IMR-90 (cell line): ENCODE measurements around the gene SGMS1. TPM values are rescaled to one million over a fixed set of nuclear protein-coding genes. Genes with fewer than 3 reads are reported as not detected.

Experiments used
- ATAC-seq: fragments of 200-7000 bp; cut with Tn5 transposase; 2 replicates; pipeline ENCODE4 v1.9.1; 2020; ENCODE audit warnings: low read depth, mild to moderate bottlenecking, moderate library complexity
- BruUV-seq: library from RNA; stranded (reverse); fragments of 400-500 nt; replicated peaks from 2 replicates; lab custom pipeline; 2021; lab: Mats Ljungman, UMichigan
- CTCF ChIA-PET: fragments of 300-600 bp; formaldehyde crosslinking; extraction: SDS; loops from one replicate; lab custom pipeline; 2021; ENCODE audit warnings: antibody characterized with exemption; lab: Yijun Ruan, JAX
- POLR2A ChIA-PET: fragments of 300-600 bp; sonication (Branson Sonifier 250); formaldehyde crosslinking; loops from one replicate; lab custom pipeline; 2022; ENCODE audit warnings: antibody characterized with exemption; ENCODE audit not compliant: unreplicated experiment; lab: Charles Lee
- DNase-seq: peaks from one replicate; pipeline ENCODE4 v3.0.0; 2013
- H2AFZ ChIP-seq: replicated peaks from 2 replicates; pipeline ENCODE3; 2013; ENCODE audit warnings: low read length, mild to moderate bottlenecking; ENCODE audit not compliant: poor library complexity
- H2AK5ac ChIP-seq: 2 replicates; pipeline ENCODE4 v1.6.1; 2013; ENCODE audit warnings: low read depth, low read length, inconsistent platforms
- H2AK9ac ChIP-seq: replicated peaks from 2 replicates; pipeline ENCODE3; 2013; ENCODE audit warnings: mild to moderate bottlenecking, low read depth, low read length, moderate library complexity; ENCODE audit not compliant: poor library complexity
- H2BK120ac ChIP-seq: 2 replicates; pipeline ENCODE4 v1.6.1; 2013; ENCODE audit warnings: low read depth, low read length, inconsistent platforms
- H2BK15ac ChIP-seq: 3 replicates; pipeline ENCODE4 v1.6.1; 2013; ENCODE audit warnings: low read depth, low read length, inconsistent platforms
- H2BK20ac ChIP-seq: 2 replicates; pipeline ENCODE4 v1.6.1; 2013; ENCODE audit warnings: low read depth, mild to moderate bottlenecking, inconsistent platforms, low read length, moderate library complexity
- H2BK5ac ChIP-seq: 2 replicates; pipeline ENCODE4 v1.6.1; 2013; ENCODE audit warnings: mild to moderate bottlenecking, low read depth, low read length, inconsistent platforms; ENCODE audit not compliant: poor library complexity, severe bottlenecking
- H3K14ac ChIP-seq: replicated peaks from 2 replicates; pipeline ENCODE4 v1.6.1; 2013; ENCODE audit warnings: low read depth, low read length, inconsistent platforms
- H3K18ac ChIP-seq: 2 replicates; pipeline ENCODE4 v1.6.1; 2013; ENCODE audit warnings: low read depth, low read length, control low read depth
- H3K23ac ChIP-seq: 2 replicates; pipeline ENCODE4 v1.6.1; 2013; ENCODE audit warnings: low read depth, low read length, inconsistent platforms
- H3K27ac ChIP-seq: 2 replicates; pipeline ENCODE4 v1.5.1; 2013; ENCODE audit warnings: mild to moderate bottlenecking, control low read depth, low read length; ENCODE audit not compliant: insufficient read depth
- H3K27me3 ChIP-seq: 2 replicates; pipeline ENCODE4 v1.6.1; 2013; ENCODE audit warnings: low read length; ENCODE audit not compliant: control insufficient read depth, insufficient read depth
- H3K36me3 ChIP-seq: 2 replicates; pipeline ENCODE4 v1.6.1; 2013; ENCODE audit warnings: low read length, mixed read lengths; ENCODE audit not compliant: control insufficient read depth, insufficient read depth
- H3K4ac ChIP-seq: 2 replicates; pipeline ENCODE4 v1.6.1; 2013; ENCODE audit warnings: low read depth, low read length, inconsistent platforms
- H3K4me1 ChIP-seq: 2 replicates; pipeline ENCODE4 v1.6.1; 2013; ENCODE audit warnings: low read length, mixed read lengths; ENCODE audit not compliant: control insufficient read depth, insufficient read depth
- H3K4me2 ChIP-seq: 2 replicates; pipeline ENCODE4 v1.6.1; 2013; ENCODE audit warnings: low read depth, mild to moderate bottlenecking, control low read depth, low read length, moderate library complexity
- H3K4me3 ChIP-seq: 2 replicates; pipeline ENCODE4 v1.5.1; 2013; ENCODE audit warnings: low read depth, mild to moderate bottlenecking, control low read depth, low read length, moderate library complexity; ENCODE audit not compliant: insufficient read depth
- H3K56ac ChIP-seq: 2 replicates; pipeline ENCODE4 v1.6.1; 2013; ENCODE audit warnings: low read length, inconsistent platforms; ENCODE audit not compliant: insufficient read depth; ENCODE audit errors: extremely low read depth
- H3K79me1 ChIP-seq, 2 experiments: 2 replicates each; pipeline ENCODE4 v1.6.1; 2013; ENCODE audit warnings: low read length in 2 of 2, inconsistent platforms in 1 of 2, low read depth in 1 of 2
- H3K9ac ChIP-seq: 2 replicates; pipeline ENCODE4 v1.6.1; 2013; ENCODE audit warnings: low read depth, low read length, control low read depth
- H3K9me1 ChIP-seq: 2 replicates; pipeline ENCODE4 v1.6.1; 2013; ENCODE audit warnings: low read length, inconsistent platforms; ENCODE audit not compliant: insufficient read depth
- H3K9me3 ChIP-seq: 2 replicates; pipeline ENCODE4 v1.6.1; 2013; ENCODE audit warnings: low read length; ENCODE audit not compliant: control insufficient read depth, insufficient read depth
- H4K20me1 ChIP-seq: 2 replicates; pipeline ENCODE4 v1.6.1; 2013; ENCODE audit warnings: low read length, inconsistent platforms; ENCODE audit not compliant: insufficient read depth
- H4K5ac ChIP-seq: 2 replicates; pipeline ENCODE4 v1.6.1; 2013; ENCODE audit warnings: mild to moderate bottlenecking, low read depth, low read length, control low read depth
- H4K8ac ChIP-seq, 2 experiments: 2 replicates each; pipeline ENCODE4 v1.6.1; 2013; ENCODE audit warnings: low read depth in 2 of 2, low read length in 2 of 2, control low read depth in 1 of 2, inconsistent platforms in 1 of 2
- H4K91ac ChIP-seq: 2 replicates; pipeline ENCODE4 v1.6.1; 2013; ENCODE audit warnings: low read depth, low read length, inconsistent platforms; ENCODE audit not compliant: insufficient read depth
- BHLHE40 ChIP-seq: fragments of 150-350 bp; IDR thresholded peaks from 2 replicates; pipeline ENCODE4 v1.6.1; 2016; ENCODE audit warnings: mild to moderate bottlenecking, low read depth, low read length
- CHD1 ChIP-seq: IDR thresholded peaks from 2 replicates; pipeline ENCODE4 v1.6.1; 2012; ENCODE audit warnings: low read depth, low read length, improper control_type of control experiment
- CTCF ChIP-seq: conservative IDR thresholded peaks from 2 replicates; pipeline ENCODE4 v1.5.1; 2012; ENCODE audit warnings: mild to moderate bottlenecking, low read depth, low read length, improper control_type of control experiment
- ELK1 ChIP-seq: fragments of 150-350 bp; IDR thresholded peaks from 2 replicates; pipeline ENCODE4 v1.6.1; 2016; ENCODE audit warnings: low read depth, mild to moderate bottlenecking, low read length, moderate library complexity, borderline replicate concordance
- FOS ChIP-seq: fragments of 150-350 bp; IDR thresholded peaks from 2 replicates; pipeline ENCODE4 v1.6.1; 2016; ENCODE audit warnings: low read depth, low read length
- MAFK ChIP-seq: IDR thresholded peaks from 2 replicates; pipeline ENCODE4 v1.6.1; 2012; ENCODE audit warnings: low read depth, low read length, improper control_type of control experiment
- MAZ ChIP-seq: IDR thresholded peaks from 2 replicates; pipeline ENCODE4 v1.6.1; 2012; ENCODE audit warnings: low read depth, mild to moderate bottlenecking, low read length, improper control_type of control experiment, moderate library complexity, borderline replicate concordance
- MXI1 ChIP-seq: IDR thresholded peaks from 2 replicates; pipeline ENCODE4 v1.6.1; 2012; ENCODE audit warnings: low read depth, mild to moderate bottlenecking, low read length, moderate library complexity, borderline replicate concordance
- NFE2L2 ChIP-seq: fragments of 150-350 bp; IDR thresholded peaks from 2 replicates; pipeline ENCODE4 v1.6.1; 2016; ENCODE audit warnings: low read depth, mild to moderate bottlenecking, low read length
- RAD21 ChIP-seq: IDR thresholded peaks from 2 replicates; pipeline ENCODE4 v1.6.1; 2012; ENCODE audit warnings: low read length, improper control_type of control experiment
- RFX5 ChIP-seq: IDR thresholded peaks from 2 replicates; pipeline ENCODE4 v1.8.0; 2012; ENCODE audit warnings: low read depth, mild to moderate bottlenecking, low read length, moderate library complexity
- USF2 ChIP-seq: fragments of 150-350 bp; IDR thresholded peaks from 2 replicates; pipeline ENCODE4 v1.6.1; 2017; ENCODE audit warnings: mild to moderate bottlenecking, antibody characterized with exemption, low read length, low read depth
- dilution Hi-C: fragments of 300-500 bp; cut with HindIII; formaldehyde crosslinking; loops from one replicate; pipeline ENCODE4 v1.14.3; 2018; ENCODE audit warnings: low sequenced_read_pairs; ENCODE audit not compliant: unreplicated experiment
- in situ Hi-C: fragments of 300-500 bp; cut with MboI; formaldehyde crosslinking; loops from 3 replicates; pipeline ENCODE4 v1.14.3; 2019; ENCODE audit warnings: low sequenced_read_pairs, inconsistent platforms, mixed read lengths
- intact Hi-C: fragments of 100-400 bp; cut with micrococcal nuclease; formaldehyde crosslinking; loops from 2 replicates; pipeline ENCODE4 v1.10.0; 2022
- polyA plus RNA-seq, 3 experiments: library from polyadenylated mRNA; depleted of rRNA; stranded (reverse); fragments of >200 nt; gene quantifications; 2 replicates each; pipeline ENCODE4 v1.2.3, GENCODE V29; 2012; ENCODE audit warnings: low replicate concordance in 1 of 3
- total RNA-seq: library from RNA; depleted of rRNA; stranded (reverse); fragments of >200 nt; gene quantifications from 2 replicates; pipeline ENCODE4 v1.2.3, GENCODE V29; 2012

SGMS1 gene
- total and polyA plus RNA-seq, 2 of the 4 experiments (the other 2 are of a cell fraction) = 9.8 to 30.8 TPM

- Histone ChIP-seq H4K20me1 (peaks cover 9% of the 10 kb centered on the region; the same call in 1 of the 2 replicates), H2AK5ac (no peak overlapping the region), H3K4me3 (no peak overlapping the region; the same call in 1 of the 2 replicates), H3K4me2 (peak overlapping the region; percentile 87; the same call in 1 of the 2 replicates), H3K9me3 (no peaks in the 10 kb centered on the region), H2BK20ac (0 out of 2 replicates have a peak overlapping the region, but pooled peaks have one; percentile 45), H4K5ac (peak overlapping the region; percentile 31; the same call in 1 of the 2 replicates), H3K14ac (peak overlapping the region; percentile 24; the same call in 1 of the 2 replicates), H2BK120ac (peak overlapping the region; percentile 35; the same call in 1 of the 2 replicates), H2AFZ (no peak overlapping the region), H3K4ac (peak overlapping the region; percentile 38; the same call in 1 of the 2 replicates), H3K56ac (peak overlapping the region; percentile 36; the same call in 1 of the 2 replicates), H3K36me3 (no peaks in the 10 kb centered on the region), H2BK15ac (no peak overlapping the region), H3K79me1 (peaks cover 9 to 21% of the 10 kb centered on the region in 2 experiments; a peak in 3 of 4 replicates), H4K91ac (0 out of 2 replicates have a peak overlapping the region, but pooled peaks have one; percentile 38), H3K18ac (peak overlapping the region; percentile 92; the same call in 1 of the 2 replicates), H3K9me1 (peaks cover 3% of the 10 kb centered on the region; the same call in 1 of the 2 replicates), H3K27me3 (no peaks in the 10 kb centered on the region), H3K4me1 (peaks cover 4% of the 10 kb centered on the region; the same call in 1 of the 2 replicates), H3K9ac (peak overlapping the region; percentile 54), H2AK9ac (no peak overlapping the region), H4K8ac (peak overlapping the region in 1 of 2 experiments; percentile 35; a peak in 1 of 4 replicates), H3K23ac (no peak overlapping the region), H3K27ac (peak overlapping the region; percentile 33), H2BK5ac (peak overlapping the region; percentile 66)
- DNase-seq = peak; percentile 86
- intact Hi-C loops (no loop called here), dilution Hi-C loops (no loop called here), in situ Hi-C loops (no loop called here)
- BruUV-seq = no TSS peak
- peak; percentile 89 for ATAC-seq
- ChIA-PET CTCF (no interaction called here), POLR2A (no interaction called here)
- TF ChIP-seq MAZ = no peak
- TF ChIP-seq USF2 = no peak
- no peak for TF ChIP-seq BHLHE40
- no peak for TF ChIP-seq CHD1
- no peak for TF ChIP-seq RFX5
- no peak for TF ChIP-seq ELK1
- no peak for TF ChIP-seq RAD21
- no peak for TF ChIP-seq MXI1
- no peak for TF ChIP-seq NFE2L2
- no peak for TF ChIP-seq CTCF
- no peak for TF ChIP-seq FOS
- no peak for TF ChIP-seq MAFK
Observed at GRCh38 chr10:50497758-50498157, 126.0 kb downstream of the SGMS1 start.
